HTR-8/SVneo (cell line): ENCODE data around the gene MN1.

Experiments
- DNase-seq: peaks from one replicate; pipeline ENCODE4 v3.0.0; 2011; ENCODE audit warnings: low spot score, mixed read lengths; ENCODE audit not compliant: insufficient read length
- FAIRE-seq: peaks from 2 replicates; lab custom pipeline; 2011; peaks lifted over from hg19 to GRCh38; lab: Jason Lieb, UNC

MN1 gene

DNA sequence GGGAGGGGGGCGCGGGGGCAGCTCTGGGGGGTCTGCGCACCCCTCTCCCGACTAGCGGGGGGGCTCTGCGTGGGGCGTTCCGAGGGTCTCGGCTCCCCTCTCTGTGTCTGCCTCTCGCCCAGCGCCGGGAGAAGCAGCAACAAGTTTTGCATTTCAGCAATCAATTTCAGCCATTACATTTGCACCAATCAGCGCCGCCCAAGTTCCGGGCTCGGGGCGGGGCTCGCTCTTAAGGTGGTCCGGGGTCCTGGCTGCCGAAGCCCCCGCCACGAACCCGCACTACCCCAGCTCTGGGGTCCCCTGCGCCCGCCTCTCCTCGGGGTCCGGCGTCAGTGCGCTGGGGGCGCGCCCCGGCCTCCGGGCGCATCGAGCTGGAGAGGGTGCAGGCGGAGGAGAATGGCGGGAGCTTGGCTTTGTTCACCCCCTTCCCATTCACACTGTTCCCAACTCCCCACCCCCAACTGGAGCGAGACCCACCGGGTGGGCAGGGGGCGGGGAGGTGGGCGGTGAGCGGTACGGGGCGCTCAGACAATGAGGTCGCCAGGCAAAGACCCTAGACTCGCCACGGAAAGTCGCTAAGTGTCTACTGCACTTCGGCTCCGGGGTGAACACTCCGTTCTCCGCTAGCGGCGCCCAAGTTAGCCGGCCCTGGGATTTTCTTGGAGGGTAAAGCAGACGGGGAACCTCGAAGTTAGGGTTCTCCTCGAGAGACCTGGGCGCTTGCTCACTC, at the start of gene MN1:
MN1 (minus strand) TSS at position 141 of the 730 bp plus-strand sequence. CDS start 1,213 bp downstream, outside the sequence.
- DNase-seq (peak; percentile 49), FAIRE-seq (no peak)

DNA sequence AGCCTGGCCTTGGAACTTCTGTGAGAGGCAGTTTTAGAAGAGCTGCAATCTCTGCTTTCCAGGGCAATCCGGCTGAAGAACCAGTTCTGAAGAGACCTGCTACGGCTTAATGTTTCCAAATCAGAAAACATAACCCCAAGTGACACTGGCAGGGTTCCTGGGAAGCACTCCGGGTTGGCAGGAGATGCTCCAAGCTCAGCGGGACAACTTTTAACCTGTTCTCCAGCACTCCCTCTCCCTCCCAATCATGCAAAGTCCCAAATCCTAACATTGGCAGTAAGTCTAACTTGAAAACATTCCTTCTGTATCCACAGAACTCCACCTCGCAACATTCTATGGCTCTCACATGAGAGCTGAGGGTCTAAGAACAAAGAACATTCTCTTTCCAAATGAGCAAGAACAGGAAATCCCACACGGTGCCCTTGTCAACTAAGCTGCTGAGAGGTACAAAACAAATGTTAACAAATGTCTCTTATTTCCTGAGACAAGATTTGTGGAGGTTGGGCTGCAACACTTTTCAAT, 48.5 kb upstream of the MN1 start:
- DNase-seq (no peak), FAIRE-seq (no peak)

DNA sequence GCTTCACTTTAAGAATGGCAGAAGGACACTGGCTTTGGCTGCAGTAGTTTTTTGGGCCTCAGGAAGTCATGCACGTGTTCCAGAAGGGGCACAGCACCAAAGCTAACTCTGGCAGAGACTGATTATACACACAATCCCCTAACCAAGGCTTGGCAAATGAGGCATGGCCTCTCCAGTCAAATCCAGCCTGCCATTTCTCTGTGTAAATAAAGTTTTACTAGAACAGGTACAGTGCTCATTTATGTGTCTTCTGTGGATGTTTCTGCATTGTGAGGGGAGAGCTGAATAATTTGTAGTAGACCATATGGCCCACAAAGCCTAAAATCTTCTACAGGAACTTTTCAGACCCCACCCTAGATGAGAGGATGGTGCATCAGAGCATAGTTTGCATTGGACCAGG, 46.4 kb upstream of the MN1 start:
- DNase-seq (no peak), FAIRE-seq (no peak)

DNA sequence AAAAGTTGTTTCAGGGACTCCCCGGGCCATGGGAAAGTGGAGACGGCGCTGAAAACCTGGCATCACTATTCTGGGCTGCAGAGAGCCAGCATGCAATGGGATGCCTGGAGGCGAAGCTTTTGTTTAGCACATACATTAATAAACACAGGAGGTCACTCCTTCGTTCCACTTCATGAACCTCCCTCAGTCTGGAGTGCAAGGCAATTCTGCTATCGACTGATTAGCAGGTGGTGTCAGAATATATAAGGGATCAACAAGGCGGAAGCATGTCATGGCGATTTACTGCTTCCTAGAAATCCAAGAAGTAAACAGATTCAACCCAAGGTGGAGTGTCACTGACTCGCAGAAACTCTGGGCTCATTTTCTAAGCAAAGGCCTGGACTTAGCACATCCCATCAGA, 45.4 kb upstream of the MN1 start:
- FAIRE-seq (no peak), DNase-seq (no peak)

DNA sequence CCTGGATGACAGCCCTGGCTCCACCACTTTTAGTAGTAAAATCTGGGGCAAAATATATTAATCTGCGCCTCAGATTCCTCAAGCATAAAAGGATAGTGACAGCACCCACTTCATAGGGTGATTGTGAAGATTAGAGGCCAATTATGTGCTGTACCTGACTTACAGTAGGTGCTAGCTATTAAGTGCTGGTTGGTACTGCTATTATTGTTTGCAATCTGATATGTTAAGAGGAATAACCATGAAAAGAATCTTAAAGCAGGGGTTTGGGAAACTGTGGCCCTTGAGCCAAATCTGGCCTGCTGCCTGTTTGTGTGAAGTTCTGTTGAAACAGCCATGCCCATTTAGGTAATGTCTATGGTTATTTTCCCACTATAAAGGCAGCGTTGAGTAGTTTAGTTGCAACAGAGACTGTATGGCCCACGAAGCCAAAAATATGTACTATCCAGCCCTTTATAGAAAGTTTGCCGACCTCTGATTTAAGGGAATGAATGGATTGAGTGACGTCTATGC, 44.7 kb upstream of the MN1 start:
- no peak for FAIRE-seq

DNA sequence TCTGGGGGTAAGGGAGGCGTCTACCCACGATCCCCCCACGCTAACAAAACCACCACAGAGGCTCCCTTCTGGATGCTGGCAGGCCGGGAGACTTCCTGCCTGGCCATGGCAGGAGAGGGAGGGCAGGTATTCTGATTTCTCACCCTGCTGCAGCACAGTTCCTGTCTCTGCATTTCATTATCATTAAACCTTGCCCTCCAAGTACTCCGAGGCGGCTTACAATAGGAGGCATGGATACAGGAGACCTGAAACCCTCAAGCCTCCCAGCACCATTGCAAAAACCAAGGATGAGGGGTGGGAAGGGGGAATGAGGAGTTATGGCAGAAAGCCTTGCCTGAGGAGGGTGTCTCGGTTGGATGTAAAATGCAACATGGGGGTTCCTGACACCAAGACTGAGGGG, 44.1 kb upstream of the MN1 start:
- no peak for DNase-seq
- no peak for FAIRE-seq

More for the DNA sequence above, 44.7 kb upstream of the MN1 start:
- no peak for DNase-seq

DNA sequence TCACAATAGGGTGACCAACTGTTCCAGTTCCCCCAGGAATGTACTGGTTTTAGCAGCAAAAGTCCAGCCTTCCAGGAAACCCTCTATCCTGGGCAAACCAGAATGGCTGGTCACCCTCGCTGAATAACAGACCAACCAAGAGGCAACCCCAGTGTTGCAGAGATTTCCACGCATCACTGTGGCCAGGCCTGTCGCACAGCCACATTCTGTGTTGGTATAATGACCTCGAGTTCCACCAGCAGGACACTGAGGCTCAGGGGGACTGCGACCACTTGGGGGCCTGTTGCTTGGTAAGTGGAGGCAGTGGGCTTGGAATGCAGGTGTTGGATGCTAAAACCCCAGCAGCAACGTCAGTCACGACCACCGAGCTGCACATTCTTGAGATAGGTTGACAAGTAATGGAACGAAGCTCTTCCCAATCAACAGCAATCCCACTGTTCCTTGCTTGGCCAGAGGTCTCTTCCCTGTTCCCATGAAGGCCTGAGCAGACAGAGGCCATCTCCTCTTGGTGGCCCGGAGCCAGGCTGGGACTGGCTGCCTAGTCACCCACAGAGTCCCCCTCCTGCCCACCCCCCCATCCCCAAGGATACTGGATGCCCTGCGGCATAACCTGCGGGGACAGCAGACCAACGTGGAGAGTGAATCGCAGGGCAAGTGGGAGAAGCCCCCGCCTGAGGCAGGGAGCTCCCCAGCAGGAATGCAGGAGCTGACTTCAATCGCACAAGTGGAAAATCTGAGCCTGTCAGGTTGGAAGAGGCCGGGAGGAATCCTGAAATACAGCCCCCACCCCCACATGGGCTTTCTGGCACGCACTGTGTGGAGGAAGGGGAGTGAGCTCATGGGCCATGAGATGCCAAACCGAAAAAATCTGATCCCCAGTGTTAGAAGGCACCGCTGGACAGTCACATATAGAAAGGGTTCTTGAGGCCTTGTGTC, 43.4 kb upstream of the MN1 start:
- FAIRE-seq: no peak

DNA sequence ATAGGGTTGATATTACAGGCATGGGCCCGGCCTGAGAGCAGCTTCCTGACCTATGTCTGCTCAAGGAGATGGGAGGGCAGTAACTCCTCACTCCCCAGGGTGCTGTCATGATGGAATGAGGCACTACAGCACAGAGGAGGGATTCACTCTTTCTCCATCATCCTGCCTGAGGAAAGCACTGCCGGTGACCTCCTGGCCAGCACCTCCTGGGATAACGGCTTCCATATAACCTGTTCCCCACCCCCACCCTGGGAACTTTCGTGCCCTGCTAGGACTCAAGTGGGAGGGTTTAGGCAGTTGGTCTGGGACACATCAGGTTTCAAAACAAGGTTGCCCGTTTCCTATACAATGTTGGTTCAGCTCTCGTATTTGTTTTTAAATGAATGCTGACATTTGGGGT, 42.7 kb upstream of the MN1 start:
- FAIRE-seq (no peak), DNase-seq (no peak)

More for the DNA sequence above, 43.4 kb upstream of the MN1 start:
- no peak for DNase-seq

DNA sequence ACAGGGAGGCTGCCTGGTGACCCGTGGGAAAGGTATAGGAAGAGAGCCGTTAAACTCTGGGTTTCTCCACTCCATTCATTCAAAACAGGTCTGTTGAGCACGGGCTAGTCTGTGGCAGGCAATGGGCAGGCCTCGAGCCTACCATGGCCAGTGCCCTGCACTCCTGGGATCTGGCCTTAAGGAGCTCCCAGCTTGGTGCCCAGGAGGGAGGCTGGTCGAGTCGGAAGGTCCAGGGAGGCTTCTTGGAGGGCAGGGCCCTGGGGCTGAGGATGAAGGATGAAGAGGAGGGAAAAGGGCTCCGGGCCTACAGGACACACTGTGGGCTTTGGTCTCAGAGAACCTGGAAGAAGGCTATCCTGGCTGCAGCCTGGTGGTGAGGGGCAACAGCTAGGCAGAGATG, 41.9 kb upstream of the MN1 start:
- FAIRE-seq (no peak), DNase-seq (no peak)

DNA sequence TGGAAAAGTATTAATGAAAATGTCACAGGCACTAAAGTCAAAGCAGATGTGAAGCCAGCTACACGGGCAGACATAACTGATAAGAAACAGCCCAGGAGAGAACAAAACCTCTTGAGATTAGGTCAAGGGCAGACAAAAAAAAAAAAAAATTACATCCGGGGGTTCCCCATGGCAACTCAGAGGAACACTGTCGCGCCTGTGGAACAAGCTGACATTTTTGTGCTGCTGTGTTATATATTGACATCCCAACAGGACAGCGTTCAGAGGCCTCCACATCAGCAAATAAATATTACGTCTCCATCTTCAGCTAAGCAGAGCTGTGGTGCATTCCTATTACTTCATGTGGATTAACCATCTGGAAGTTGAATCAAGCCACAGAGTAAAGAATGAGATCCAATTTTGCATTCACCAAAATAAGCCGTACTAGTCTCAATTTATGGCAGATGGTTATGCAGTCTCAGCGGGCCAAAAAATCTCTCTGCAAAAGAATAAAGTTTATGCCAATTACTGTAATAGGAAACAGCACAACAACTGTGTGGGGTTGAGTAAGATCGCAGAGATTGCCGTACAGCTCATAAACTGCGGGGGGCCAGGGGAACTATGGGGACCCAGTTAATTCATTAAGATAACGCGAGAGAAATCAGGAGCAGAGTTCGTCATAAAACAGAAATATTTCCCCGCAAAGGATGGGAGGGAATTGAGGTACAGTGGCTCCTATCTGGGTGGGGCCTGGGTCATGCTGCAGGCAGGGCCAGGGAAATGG, 41.3 kb upstream of the MN1 start:
- no peak for DNase-seq

DNA sequence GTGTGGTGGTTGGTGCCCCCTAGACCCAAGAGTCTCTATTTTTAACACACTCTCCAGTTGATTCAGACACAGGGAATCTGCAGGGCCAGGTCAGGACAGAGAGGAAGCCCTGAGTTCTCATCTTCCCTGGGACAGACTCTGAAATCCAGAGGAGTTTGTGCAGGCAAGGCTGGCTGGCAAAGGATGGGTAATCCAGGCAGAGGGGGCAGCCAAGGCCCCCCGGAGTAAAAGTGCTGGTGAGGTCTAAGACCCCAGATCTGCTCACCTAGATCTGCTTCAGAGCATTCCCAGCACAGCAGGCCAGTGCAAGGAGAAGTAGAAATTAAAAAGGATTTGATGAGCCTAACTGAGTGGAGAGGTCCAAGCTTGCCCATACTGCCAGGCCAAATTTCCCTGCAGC, 40.6 kb upstream of the MN1 start:
- DNase-seq (no peak), FAIRE-seq (no peak)

More for the DNA sequence above, 41.3 kb upstream of the MN1 start:
- FAIRE-seq: no peak

DNA sequence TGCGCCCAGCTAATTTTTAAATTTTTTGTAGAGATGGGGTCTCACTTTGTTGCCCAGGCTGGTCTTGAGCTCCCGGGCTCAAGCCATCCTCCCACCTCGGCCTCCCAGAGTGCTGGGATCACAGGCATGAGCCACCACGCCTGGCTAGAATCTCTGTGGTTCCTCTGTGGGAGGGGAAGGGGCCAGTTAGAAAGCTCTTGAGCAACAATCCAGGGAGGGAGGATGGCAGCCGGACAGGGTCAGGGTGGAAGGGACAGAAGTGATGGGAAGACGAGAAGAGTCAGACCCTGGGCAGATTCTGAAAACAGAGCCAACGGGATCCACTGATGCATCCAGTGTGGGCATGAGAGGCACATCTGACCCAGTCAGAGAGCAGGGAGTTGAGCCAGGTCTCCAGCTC, 38.9 kb upstream of the MN1 start:
- DNase-seq (no peak), FAIRE-seq (no peak)

DNA sequence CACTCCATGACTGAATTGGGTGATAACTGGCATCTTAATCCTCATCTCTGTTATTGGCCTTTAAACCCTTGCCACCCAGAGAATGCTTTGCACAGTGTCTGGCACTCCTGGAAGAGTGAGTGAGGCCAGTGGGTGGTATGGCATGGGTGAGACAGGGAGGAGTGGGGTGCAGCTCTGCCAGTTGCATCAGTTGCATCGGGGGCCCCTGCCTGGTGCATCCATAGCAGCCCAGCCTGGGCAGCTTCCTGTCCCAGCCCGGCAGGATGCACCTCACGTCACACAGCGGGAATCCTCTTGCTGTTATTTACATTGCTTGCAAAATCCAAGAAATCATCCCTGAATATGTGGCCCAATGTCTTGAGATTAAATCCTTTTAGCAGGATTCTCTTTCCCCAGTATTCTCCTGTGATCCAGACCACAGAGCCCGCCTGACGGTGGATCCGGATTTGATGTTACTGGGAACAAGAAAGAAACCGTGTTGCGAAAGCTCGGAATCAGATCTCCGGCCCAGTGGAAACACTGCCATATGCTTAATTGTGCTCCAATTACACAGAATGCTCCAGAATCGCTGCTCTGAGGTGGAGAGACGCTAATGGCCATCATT, 37.6 kb upstream of the MN1 start:
- no peak for FAIRE-seq
- no peak for DNase-seq

DNA sequence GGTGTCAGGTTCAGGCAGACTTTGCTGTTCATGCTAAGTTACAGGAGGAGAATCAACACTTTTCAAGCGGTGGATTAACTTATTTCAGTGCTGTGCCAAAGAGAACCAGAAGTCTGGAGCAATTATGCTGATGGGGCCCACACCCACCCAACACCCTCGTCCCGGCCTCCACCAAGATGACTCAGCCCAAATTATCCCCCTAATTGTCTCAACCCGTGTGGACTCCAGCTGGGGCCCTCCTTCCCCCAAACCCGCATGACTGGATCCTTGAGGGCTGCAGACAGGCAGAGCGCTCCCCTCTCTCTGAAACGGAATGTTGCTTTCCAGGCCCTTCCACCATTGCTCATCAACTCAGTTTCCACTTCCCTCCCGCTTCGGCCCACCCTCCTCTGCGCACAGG, 34.6 kb upstream of the MN1 start:
- FAIRE-seq (no peak), DNase-seq (no peak)

DNA sequence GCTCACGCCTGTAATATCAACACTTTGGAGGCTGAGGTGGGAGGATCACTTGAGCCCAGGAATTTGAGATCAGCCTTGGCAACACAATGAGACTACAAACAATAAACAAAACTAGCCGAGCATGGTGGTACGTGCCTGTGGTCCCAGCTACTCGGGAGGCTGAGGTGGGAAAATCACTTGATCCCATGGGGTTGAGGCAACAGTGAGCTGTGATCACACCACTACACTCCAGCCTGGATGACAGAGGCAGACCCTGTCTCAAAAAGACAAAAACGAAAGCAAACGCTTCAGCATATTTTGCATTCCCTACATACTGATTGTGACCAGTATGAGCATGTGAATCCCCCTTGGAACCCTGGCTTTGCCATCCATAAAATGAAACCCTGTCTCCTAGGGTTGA, 33.9 kb upstream of the MN1 start:
- FAIRE-seq (no peak), DNase-seq (peak; percentile 20)

DNA sequence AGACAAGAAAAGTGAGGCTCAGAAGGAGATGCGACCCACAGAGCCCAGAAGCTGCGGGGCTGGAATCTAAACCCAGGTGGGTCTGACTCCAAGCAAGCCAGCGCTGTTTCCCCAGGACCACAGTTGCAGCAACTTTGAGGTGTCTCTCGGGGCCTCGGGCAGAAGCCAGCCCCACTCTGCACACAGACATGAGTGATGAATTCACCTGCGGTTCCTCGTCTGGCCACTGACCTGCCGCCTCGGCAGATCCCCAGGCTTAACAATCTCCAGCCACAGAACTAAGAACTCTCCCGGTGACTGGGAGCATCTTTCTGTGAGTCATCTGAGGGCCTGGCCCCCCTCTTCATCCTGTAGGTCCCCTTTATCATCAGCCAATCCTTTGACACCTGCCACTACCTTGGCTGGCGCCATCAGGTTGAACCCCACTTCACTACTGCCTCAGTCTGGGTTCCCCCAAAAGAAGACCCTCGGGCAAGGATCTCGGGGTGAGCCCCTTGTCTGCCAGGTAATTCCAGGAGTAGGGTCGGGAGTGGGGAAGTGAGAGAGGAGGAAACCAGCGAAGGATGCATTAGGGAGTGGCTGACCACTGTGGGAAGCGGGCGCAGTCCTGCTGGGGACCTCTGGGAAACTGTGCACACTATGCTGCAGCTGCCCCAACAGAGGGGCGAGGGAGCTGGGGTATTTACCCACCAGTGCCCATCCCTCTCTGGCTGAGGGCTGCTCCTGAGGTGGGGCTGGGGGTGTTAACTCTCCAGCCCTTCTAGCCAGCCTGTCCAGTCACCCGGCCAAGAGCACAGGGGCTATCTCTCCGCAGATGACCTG, 33.0 kb upstream of the MN1 start:
- FAIRE-seq: no peak

DNA sequence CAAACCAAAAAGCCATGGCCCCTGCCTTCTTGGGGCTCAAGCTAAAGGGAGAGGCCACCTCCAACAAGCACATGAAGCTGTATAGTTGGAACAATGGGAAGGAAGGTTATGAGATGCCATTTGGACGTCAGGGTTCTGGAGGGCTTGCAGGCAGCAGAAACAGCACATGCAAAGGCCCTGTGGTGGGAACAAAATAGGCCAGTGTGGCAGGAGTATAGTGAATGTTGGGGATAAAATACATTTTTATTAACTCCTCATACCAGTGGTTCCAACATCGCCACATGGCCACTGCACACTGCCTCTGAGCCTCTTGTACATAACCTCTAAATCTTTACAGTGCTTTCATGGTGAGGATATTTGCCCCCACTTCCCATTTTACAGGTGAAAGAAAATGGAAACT, 32.2 kb upstream of the MN1 start:
- no peak for DNase-seq
- FAIRE-seq: no peak

More for the DNA sequence above, 33.0 kb upstream of the MN1 start:
- DNase-seq: no peak

DNA sequence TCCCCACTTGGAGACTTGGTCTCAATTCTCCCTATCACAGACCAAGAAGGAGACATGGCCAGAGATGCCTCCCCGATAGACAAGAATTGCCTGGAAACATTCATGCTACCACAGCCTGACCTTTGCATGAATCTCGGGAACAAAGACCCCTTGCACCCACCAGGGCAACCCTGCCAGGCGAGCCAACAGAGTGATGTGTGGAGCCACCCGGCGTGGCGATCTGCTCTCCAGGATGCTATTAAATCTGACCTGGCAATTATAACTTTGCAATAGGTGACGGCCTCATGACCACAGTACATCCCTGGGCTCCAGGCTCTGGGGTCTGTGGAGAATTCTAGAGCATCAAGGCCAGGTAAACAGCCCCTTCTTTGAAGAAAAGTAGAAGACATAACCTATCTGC, 31.1 kb upstream of the MN1 start:
- FAIRE-seq (no peak), DNase-seq (no peak)

DNA sequence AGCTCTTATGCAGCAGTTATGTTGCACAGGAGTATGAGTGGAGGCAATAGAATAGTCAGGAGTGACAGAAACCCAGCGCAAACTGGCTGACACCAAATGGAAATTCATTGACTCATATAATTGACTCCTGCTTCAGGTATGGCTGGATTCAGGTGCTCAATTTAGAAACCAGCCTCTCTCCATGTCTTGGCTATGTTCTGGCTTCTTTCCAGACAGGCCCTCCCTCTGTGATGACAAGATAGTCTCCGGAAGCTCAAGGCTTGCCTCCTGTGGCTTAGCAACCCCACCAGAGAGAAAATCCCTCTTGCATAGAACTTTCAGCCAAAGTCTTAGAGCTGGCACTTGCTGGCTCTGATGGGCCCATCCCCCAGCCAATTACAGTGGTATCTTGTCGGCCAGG, 28.1 kb upstream of the MN1 start:
- DNase-seq: no peak
- FAIRE-seq: no peak
